Endothelial cell of umbilical vein (primary cell): ENCODE results near the gene LDLRAD4. TPM values are rescaled to one million over a fixed set of nuclear protein-coding genes. Genes with fewer than 3 reads are reported as not detected.

Source experiments
- BruUV-seq: library from RNA; stranded (reverse); fragments of 400-500 nt; replicated peaks from 2 replicates; lab custom pipeline; 2021; lab: Mats Ljungman, UMichigan
- CTCF ChIA-PET: fragments of 300-600, 350-600 bp; sonication (Branson Sonifier 250); formaldehyde crosslinking; loops from one replicate; lab custom pipeline; 2021; ENCODE audit warnings: antibody characterized with exemption, inconsistent platforms; lab: Charles Lee
- POLR2A ChIA-PET: fragments of 300-600, 350-600 bp; sonication (Branson Sonifier 250); formaldehyde crosslinking; loops from one replicate; lab custom pipeline; 2021; ENCODE audit warnings: antibody characterized with exemption, inconsistent platforms; lab: Charles Lee
- DNase-seq: peaks from one replicate; pipeline ENCODE4 v3.0.0-alpha.2; 2011; ENCODE audit warnings: low read depth, low spot score
- FAIRE-seq: peaks from 2 replicates; lab custom pipeline; 2011; peaks lifted over from hg19 to GRCh38; lab: Jason Lieb, UNC
- H2AFZ ChIP-seq: 2 replicates; pipeline ENCODE4 v1.6.0; 2012; ENCODE audit warnings: low read depth, low read length, control low read depth, inconsistent platforms
- H3K27ac ChIP-seq: 2 replicates; pipeline ENCODE4 v1.5.1; 2011; ENCODE audit warnings: low read depth, mild to moderate bottlenecking, control low read depth, low read length, moderate library complexity; ENCODE audit not compliant: insufficient read depth
- H3K27me3 ChIP-seq, 2 experiments: 2 replicates each; pipeline versions ENCODE4 v1.6.0 to v1.6.1; 2011; ENCODE audit warnings: low read length in 2 of 2, mixed read lengths in 1 of 2; ENCODE audit not compliant: control insufficient read depth in 2 of 2, insufficient read depth in 2 of 2
- H3K36me3 ChIP-seq, 2 experiments: 2 replicates in 1 of 2; 3 replicates in 1 of 2; pipeline ENCODE4 v1.5.1; 2011; ENCODE audit warnings: low read length in 2 of 2, mild to moderate bottlenecking in 1 of 2, moderate library complexity in 1 of 2; ENCODE audit not compliant: control insufficient read depth in 2 of 2, insufficient read depth in 2 of 2; ENCODE audit errors: extremely low read depth in 1 of 2
- H3K4me1 ChIP-seq: 3 replicates; pipeline ENCODE4 v1.5.1; 2011; ENCODE audit warnings: mild to moderate bottlenecking, low read length; ENCODE audit not compliant: control insufficient read depth, insufficient read depth; ENCODE audit errors: extremely low read depth
- H3K4me2 ChIP-seq: 2 replicates; pipeline ENCODE4 v1.6.1; 2011; ENCODE audit warnings: low read length, control low read depth, mixed read lengths; ENCODE audit not compliant: insufficient read depth
- H3K4me3 ChIP-seq, 3 experiments: fragments of 200-600 bp in 1 of 3; sonication (generic), shearing (Covaris generic) in 1 of 3; replicated peaks in 1 of 3; 2 replicates each; pipeline ENCODE4 v1.5.1; 2011 to 2016; ENCODE audit warnings: control low read depth in 3 of 3, low read length in 3 of 3, mild to moderate bottlenecking in 2 of 3, inconsistent platforms in 1 of 3, low read depth in 1 of 3, moderate library complexity in 1 of 3; ENCODE audit not compliant: insufficient read depth in 1 of 3
- H3K79me2 ChIP-seq: 2 replicates; pipeline ENCODE4 v1.6.0; 2012; ENCODE audit warnings: low read length, inconsistent platforms; ENCODE audit not compliant: control insufficient read depth, insufficient read depth
- H3K9ac ChIP-seq: replicated peaks from 2 replicates; pipeline ENCODE3; 2011; ENCODE audit warnings: low read length, control low read depth; ENCODE audit not compliant: insufficient read depth; ENCODE audit errors: extremely low read depth
- H3K9me1 ChIP-seq: replicated peaks from 3 replicates; pipeline ENCODE4 v1.6.0; 2011; ENCODE audit warnings: mild to moderate bottlenecking, low read length; ENCODE audit not compliant: control insufficient read depth, insufficient read depth; ENCODE audit errors: extremely low read depth
- H3K9me3 ChIP-seq: replicated peaks from 2 replicates; pipeline ENCODE4 v1.5.1; 2012; ENCODE audit warnings: low read length, inconsistent platforms; ENCODE audit not compliant: control insufficient read depth, insufficient read depth
- H4K20me1 ChIP-seq: replicated peaks from 2 replicates; pipeline ENCODE3; 2011; ENCODE audit warnings: mild to moderate bottlenecking, low read length; ENCODE audit not compliant: control insufficient read depth, insufficient read depth; ENCODE audit errors: extremely low read depth
- EZH2 ChIP-seq: IDR thresholded peaks from 2 replicates; pipeline ENCODE4 v1.6.1; 2012; ENCODE audit warnings: borderline replicate concordance, low read depth, mild to moderate bottlenecking, moderate library complexity, low read length, inconsistent platforms; ENCODE audit not compliant: severe bottlenecking
- MYC ChIP-seq: IDR thresholded peaks from one replicate; pipeline ENCODE4 v1.6.1; 2011; ENCODE audit warnings: mild to moderate bottlenecking, low read depth, low read length
- POLR2AphosphoS5 ChIP-seq: IDR thresholded peaks from 2 replicates; pipeline ENCODE4 v1.6.1; 2012; ENCODE audit warnings: low read depth, mild to moderate bottlenecking, control low read depth, low read length, moderate library complexity; ENCODE audit not compliant: insufficient read depth
- dilution Hi-C: fragments of 300-500 bp; cut with MboI; formaldehyde crosslinking; loops from one replicate; pipeline ENCODE4 v1.15.0; 2019; ENCODE audit warnings: low sequenced_read_pairs; ENCODE audit not compliant: extremely low pct_ligation_motif_present
- intact Hi-C: fragments of 100-400 bp; cut with micrococcal nuclease; formaldehyde crosslinking; loops from one replicate; pipeline ENCODE4 v1.10.0; 2022
- microRNA-seq: library from miRNA; unstranded; fragments of <30 nt; microRNA quantifications from one replicate; pipeline ENCODE4 v1.2.0, GENCODE V29; 2021; ENCODE audit warnings: borderline number of aligned reads, borderline replicate concordance
- polyA plus RNA-seq, 4 experiments: library from polyadenylated mRNA; depleted of rRNA in 3 of 4; stranded (reverse) in 3 of 4; unstranded in 1 of 4; fragments of >200 nt; gene quantifications; 2 replicates each; pipeline versions ENCODE4 v1.2.1 to v1.2.3, GENCODE V29; 2011 to 2012; ENCODE audit warnings: missing spikeins in 1 of 4
- small RNA-seq: library from RNA; depleted of rRNA; stranded (forward); fragments of <200 nt; gene quantifications from one replicate; pipeline ENCODE3, GENCODE V24; 2012; ENCODE audit warnings: low replicate concordance, low read depth; ENCODE audit not compliant: insufficient read depth, insufficient read length
- total RNA-seq: library from RNA; stranded (reverse); gene quantifications from 2 replicates; pipeline ENCODE4 v1.2.3, GENCODE V29; 2021
- TF ChIP-seq, protein P1 (sequence below), 2 donors: IDR thresholded peaks; 1 replicate in 1 of 2; 2 replicates in 1 of 2; pipeline ENCODE4 v1.5.1; 2011; ENCODE audit warnings: low read length in 2 of 2, mild to moderate bottlenecking in 2 of 2, moderate library complexity in 2 of 2, control low read depth in 1 of 2, inconsistent platforms in 1 of 2, low read depth in 1 of 2; ENCODE audit not compliant: insufficient read depth in 1 of 2; ENCODE audit errors: extremely low read depth in 1 of 2

The LDLRAD4 gene
- total and polyA plus RNA-seq, 2 donors (not counting 3 experiments of a cell fraction or from before 2014, with no cell fraction given), result 5.2 to 6.5 TPM

GRCh38 chr18:13700153-13700552 lies 481.6 kb downstream of the LDLRAD4 start:
- BruUV-seq, result no TSS peak
- no peak for DNase-seq
- no peak overlapping the region for H3K4me3 ChIP-seq
- no peaks in the 10 kb centered on the region for H3K27me3 ChIP-seq
- H3K9me1 ChIP-seq, result no peaks in the 10 kb centered on the region
- no peak overlapping the region for H3K4me2 ChIP-seq
- TF ChIP-seq POLR2AphosphoS5 (no peak), EZH2 (no peak), MYC (no peak)
- TF ChIP-seq, protein P1, sequence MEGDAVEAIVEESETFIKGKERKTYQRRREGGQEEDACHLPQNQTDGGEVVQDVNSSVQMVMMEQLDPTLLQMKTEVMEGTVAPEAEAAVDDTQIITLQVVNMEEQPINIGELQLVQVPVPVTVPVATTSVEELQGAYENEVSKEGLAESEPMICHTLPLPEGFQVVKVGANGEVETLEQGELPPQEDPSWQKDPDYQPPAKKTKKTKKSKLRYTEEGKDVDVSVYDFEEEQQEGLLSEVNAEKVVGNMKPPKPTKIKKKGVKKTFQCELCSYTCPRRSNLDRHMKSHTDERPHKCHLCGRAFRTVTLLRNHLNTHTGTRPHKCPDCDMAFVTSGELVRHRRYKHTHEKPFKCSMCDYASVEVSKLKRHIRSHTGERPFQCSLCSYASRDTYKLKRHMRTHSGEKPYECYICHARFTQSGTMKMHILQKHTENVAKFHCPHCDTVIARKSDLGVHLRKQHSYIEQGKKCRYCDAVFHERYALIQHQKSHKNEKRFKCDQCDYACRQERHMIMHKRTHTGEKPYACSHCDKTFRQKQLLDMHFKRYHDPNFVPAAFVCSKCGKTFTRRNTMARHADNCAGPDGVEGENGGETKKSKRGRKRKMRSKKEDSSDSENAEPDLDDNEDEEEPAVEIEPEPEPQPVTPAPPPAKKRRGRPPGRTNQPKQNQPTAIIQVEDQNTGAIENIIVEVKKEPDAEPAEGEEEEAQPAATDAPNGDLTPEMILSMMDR (IDR thresholded peaks at IDR 0.05; ENCODE audit: extremely low read depth in 1 of 2, insufficient read depth in 1 of 2, low read depth in 1 of 2, low read length in 2 of 2), result no peak
- no peaks in the 10 kb centered on the region for H4K20me1 ChIP-seq
- dilution Hi-C loops (no loop called here), intact Hi-C loops (no loop called here)
- H3K27ac ChIP-seq, result no peak overlapping the region
- H3K36me3 ChIP-seq, result no peaks in the 10 kb centered on the region
- CTCF ChIA-PET, result no interaction called here
- peaks cover 2% of the 10 kb centered on the region for H3K9me3 ChIP-seq
- H2AFZ ChIP-seq, result no peak overlapping the region
- peaks cover 23% of the 10 kb centered on the region for H3K79me2 ChIP-seq
- no peak for FAIRE-seq
- no peak overlapping the region for H3K9ac ChIP-seq
- H3K4me1 ChIP-seq, result no peaks in the 10 kb centered on the region
- POLR2A ChIA-PET, result no interaction called here

Small RNA genes lying within 50 kb of the gene (microRNA-seq; reads per million reads assigned to microRNA genes)
- not detected for gene MIR4526
- gene MIR5190, result not detected

Small RNA genes lying within 50 kb of the gene (small RNA-seq; reads per million reads assigned to genes)
- gene MIR4526, result not detected
- gene MIR5190, result not detected

Other genes starting within 250 kb of the LDLRAD4 start
- gene CEP192, start 227.4 kb upstream of the LDLRAD4 start, total RNA-seq, result 22.7 and 22.9 TPM in 2 replicates
- gene CEP192, start 227.4 kb upstream of the LDLRAD4 start, polyA plus RNA-seq, result 10.3 and 14.5 TPM in 2 replicates